Measurements from ENCODE around the gene XXYLT1.

- TF ChIP-seq TOX (CRISPR knock-in tag; IDR thresholded peaks at IDR 0.05; ENCODE audit: borderline replicate concordance) (no peak), ARNTL (CRISPR knock-in tag; IDR thresholded peaks at IDR 0.05; ENCODE audit: borderline replicate concordance, low read depth) (no peak), PATZ1 (CRISPR knock-in tag; IDR thresholded peaks at IDR 0.05; ENCODE audit: borderline replicate concordance) (no peak), ZNF8 (CRISPR knock-in tag; IDR thresholded peaks at IDR 0.05) (no peak), ZNF565 (CRISPR knock-in tag; conservative IDR thresholded peaks at IDR 0.05; ENCODE audit: low read depth) (no peak), ZNF70 (CRISPR knock-in tag; IDR thresholded peaks at IDR 0.05) (no peak)
Observed at GRCh38 chr3:195282961-195283360, 12.0 kb upstream of the XXYLT1 start.
